Measurements from ENCODE around the gene PTCH2. TPM values are rescaled to one million over a fixed set of nuclear protein-coding genes. Genes with fewer than 3 reads are reported as not detected.

Gene PTCH2
- total and polyA plus RNA-seq, 2 of the 13 experiments (the other 11 are each of a cell fraction or from before 2014, with no cell fraction given) = 0.60 to 1.5 TPM

DNA sequence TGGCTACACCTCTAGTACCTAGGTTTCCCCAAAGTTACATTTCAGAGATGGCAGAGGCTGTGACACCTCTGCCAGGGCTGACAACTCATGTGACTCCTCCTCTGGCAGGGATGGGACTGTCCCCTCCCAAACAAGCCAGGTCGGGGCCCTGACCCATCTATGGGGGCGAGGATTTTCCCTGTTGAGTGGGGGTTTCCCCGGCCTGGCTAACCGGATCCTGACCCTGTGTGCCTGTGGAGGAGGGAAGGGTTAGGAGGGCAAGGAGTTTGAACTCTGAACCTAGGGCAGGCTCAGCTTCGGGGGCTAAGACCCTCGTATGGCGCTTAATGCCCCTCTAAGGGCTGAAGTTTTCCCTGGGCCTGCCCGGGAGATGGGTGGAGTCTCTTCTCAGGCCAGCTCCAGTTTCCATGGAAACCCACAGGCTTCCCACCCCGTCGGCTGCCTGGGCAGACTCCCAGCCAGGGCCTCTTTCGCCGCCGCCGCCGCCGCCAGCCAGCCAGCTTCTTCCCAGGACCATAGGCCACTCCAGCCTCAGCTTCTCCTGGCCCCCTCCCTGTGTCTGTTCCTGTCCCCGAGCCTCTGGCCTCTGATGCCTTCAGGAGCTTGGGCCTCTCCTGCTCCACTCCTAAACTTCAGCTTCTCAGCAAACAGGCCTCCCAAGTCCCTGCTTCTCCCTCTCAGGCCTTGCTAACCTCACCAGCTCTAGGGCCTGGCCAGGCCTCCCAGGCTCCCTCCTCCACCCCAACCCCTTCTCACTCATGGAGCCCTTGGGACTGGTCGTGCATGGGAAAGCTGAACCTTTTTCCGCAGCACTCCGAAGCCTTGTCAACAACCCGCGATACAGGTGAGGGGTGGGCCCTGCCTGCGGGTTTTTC lies 34.8 kb downstream of the PTCH2 start, which contains the start of gene BTBD19 (continued):
- TF ChIP-seq, protein P1, sequence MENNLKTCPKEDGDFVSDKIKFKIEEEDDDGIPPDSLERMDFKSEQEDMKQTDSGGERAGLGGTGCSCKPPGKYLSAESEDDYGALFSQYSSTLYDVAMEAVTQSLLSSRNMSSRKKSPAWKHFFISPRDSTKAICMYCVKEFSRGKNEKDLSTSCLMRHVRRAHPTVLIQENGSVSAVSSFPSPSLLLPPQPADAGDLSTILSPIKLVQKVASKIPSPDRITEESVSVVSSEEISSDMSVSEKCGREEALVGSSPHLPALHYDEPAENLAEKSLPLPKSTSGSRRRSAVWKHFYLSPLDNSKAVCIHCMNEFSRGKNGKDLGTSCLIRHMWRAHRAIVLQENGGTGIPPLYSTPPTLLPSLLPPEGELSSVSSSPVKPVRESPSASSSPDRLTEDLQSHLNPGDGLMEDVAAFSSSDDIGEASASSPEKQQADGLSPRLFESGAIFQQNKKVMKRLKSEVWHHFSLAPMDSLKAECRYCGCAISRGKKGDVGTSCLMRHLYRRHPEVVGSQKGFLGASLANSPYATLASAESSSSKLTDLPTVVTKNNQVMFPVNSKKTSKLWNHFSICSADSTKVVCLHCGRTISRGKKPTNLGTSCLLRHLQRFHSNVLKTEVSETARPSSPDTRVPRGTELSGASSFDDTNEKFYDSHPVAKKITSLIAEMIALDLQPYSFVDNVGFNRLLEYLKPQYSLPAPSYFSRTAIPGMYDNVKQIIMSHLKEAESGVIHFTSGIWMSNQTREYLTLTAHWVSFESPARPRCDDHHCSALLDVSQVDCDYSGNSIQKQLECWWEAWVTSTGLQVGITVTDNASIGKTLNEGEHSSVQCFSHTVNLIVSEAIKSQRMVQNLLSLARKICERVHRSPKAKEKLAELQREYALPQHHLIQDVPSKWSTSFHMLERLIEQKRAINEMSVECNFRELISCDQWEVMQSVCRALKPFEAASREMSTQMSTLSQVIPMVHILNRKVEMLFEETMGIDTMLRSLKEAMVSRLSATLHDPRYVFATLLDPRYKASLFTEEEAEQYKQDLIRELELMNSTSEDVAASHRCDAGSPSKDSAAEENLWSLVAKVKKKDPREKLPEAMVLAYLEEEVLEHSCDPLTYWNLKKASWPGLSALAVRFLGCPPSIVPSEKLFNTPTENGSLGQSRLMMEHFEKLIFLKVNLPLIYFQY (CRISPR knock-in tag; IDR thresholded peaks at IDR 0.05; ENCODE audit: borderline replicate concordance) = no peak
- TF ChIP-seq, protein P2, sequence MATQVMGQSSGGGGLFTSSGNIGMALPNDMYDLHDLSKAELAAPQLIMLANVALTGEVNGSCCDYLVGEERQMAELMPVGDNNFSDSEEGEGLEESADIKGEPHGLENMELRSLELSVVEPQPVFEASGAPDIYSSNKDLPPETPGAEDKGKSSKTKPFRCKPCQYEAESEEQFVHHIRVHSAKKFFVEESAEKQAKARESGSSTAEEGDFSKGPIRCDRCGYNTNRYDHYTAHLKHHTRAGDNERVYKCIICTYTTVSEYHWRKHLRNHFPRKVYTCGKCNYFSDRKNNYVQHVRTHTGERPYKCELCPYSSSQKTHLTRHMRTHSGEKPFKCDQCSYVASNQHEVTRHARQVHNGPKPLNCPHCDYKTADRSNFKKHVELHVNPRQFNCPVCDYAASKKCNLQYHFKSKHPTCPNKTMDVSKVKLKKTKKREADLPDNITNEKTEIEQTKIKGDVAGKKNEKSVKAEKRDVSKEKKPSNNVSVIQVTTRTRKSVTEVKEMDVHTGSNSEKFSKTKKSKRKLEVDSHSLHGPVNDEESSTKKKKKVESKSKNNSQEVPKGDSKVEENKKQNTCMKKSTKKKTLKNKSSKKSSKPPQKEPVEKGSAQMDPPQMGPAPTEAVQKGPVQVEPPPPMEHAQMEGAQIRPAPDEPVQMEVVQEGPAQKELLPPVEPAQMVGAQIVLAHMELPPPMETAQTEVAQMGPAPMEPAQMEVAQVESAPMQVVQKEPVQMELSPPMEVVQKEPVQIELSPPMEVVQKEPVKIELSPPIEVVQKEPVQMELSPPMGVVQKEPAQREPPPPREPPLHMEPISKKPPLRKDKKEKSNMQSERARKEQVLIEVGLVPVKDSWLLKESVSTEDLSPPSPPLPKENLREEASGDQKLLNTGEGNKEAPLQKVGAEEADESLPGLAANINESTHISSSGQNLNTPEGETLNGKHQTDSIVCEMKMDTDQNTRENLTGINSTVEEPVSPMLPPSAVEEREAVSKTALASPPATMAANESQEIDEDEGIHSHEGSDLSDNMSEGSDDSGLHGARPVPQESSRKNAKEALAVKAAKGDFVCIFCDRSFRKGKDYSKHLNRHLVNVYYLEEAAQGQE (IDR thresholded peaks at IDR 0.05; ENCODE audit: borderline replicate concordance in 1 of 2, low read depth in 1 of 2, low read length in 2 of 2) = no peak
- TF ChIP-seq ZNF207 (IDR thresholded peaks at IDR 0.05; ENCODE audit: borderline replicate concordance) (no peak), MYC (CRISPR knock-in tag; IDR thresholded peaks at IDR 0.05; ENCODE audit: borderline replicate concordance) (no peak), ZNF24 (IDR thresholded peaks at IDR 0.05) (0 out of 2 replicates have a peak, but pooled peaks have one; percentile 25), KMT2B (CRISPR knock-in tag; IDR thresholded peaks at IDR 0.05) (no peak), ZNF329 (CRISPR knock-in tag; IDR thresholded peaks at IDR 0.05; ENCODE audit: low read depth) (no peak), CREM (IDR thresholded peaks at IDR 0.05) (peak; percentile 14; the same call in 1 of the 2 replicates), CREM (CRISPR knock-in tag; IDR thresholded peaks at IDR 0.05) (no peak), SP140L (CRISPR knock-in tag; IDR thresholded peaks at IDR 0.05; ENCODE audit: borderline replicate concordance) (no peak), MIER3 (CRISPR knock-in tag; IDR thresholded peaks at IDR 0.05; ENCODE audit: borderline replicate concordance) (no peak), RFX3 (CRISPR knock-in tag; IDR thresholded peaks at IDR 0.05) (peak; percentile 77), ZNF772 (CRISPR knock-in tag; IDR thresholded peaks at IDR 0.05) (0 out of 2 replicates have a peak, but pooled peaks have one; percentile 8), ASH2L (IDR thresholded peaks at IDR 0.05; ENCODE audit: insufficient read length, low read depth, low read length) (peak; percentile 50), TBL1XR1 (IDR thresholded peaks at IDR 0.05; ENCODE audit: borderline replicate concordance, low read length, partially characterized antibody) (no peak), ZNF101 (CRISPR knock-in tag; IDR thresholded peaks at IDR 0.05; ENCODE audit: borderline replicate concordance, low read depth) (no peak)
- TF ChIP-seq, protein P3, sequence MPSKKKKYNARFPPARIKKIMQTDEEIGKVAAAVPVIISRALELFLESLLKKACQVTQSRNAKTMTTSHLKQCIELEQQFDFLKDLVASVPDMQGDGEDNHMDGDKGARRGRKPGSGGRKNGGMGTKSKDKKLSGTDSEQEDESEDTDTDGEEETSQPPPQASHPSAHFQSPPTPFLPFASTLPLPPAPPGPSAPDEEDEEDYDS (CRISPR knock-in tag; IDR thresholded peaks at IDR 0.05) = peak; percentile 48; the same call in 1 of the 2 replicates
- TF ChIP-seq, protein P4, sequence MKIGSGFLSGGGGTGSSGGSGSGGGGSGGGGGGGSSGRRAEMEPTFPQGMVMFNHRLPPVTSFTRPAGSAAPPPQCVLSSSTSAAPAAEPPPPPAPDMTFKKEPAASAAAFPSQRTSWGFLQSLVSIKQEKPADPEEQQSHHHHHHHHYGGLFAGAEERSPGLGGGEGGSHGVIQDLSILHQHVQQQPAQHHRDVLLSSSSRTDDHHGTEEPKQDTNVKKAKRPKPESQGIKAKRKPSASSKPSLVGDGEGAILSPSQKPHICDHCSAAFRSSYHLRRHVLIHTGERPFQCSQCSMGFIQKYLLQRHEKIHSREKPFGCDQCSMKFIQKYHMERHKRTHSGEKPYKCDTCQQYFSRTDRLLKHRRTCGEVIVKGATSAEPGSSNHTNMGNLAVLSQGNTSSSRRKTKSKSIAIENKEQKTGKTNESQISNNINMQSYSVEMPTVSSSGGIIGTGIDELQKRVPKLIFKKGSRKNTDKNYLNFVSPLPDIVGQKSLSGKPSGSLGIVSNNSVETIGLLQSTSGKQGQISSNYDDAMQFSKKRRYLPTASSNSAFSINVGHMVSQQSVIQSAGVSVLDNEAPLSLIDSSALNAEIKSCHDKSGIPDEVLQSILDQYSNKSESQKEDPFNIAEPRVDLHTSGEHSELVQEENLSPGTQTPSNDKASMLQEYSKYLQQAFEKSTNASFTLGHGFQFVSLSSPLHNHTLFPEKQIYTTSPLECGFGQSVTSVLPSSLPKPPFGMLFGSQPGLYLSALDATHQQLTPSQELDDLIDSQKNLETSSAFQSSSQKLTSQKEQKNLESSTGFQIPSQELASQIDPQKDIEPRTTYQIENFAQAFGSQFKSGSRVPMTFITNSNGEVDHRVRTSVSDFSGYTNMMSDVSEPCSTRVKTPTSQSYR (CRISPR knock-in tag; IDR thresholded peaks at IDR 0.05; ENCODE audit: borderline replicate concordance) = no peak

Measured in HepG2 (cell line).